Measurements from ENCODE around the gene TNFRSF14.
"Not testable (repeated sequence)": the region's sequence is repeated elsewhere in the genome, so short reads cannot be mapped to it uniquely, and the experiment has no call there.

Gene TNFRSF14

GRCh38 chr1:2555634-2556276, 416 bp upstream of the TNFRSF14 start:
- DNase-seq, result peak; percentile 63

- DNase-seq, result peak; percentile 40
Measured at GRCh38 chr1:2556678-2557481, 709 bp downstream of the TNFRSF14 start.

DNA sequence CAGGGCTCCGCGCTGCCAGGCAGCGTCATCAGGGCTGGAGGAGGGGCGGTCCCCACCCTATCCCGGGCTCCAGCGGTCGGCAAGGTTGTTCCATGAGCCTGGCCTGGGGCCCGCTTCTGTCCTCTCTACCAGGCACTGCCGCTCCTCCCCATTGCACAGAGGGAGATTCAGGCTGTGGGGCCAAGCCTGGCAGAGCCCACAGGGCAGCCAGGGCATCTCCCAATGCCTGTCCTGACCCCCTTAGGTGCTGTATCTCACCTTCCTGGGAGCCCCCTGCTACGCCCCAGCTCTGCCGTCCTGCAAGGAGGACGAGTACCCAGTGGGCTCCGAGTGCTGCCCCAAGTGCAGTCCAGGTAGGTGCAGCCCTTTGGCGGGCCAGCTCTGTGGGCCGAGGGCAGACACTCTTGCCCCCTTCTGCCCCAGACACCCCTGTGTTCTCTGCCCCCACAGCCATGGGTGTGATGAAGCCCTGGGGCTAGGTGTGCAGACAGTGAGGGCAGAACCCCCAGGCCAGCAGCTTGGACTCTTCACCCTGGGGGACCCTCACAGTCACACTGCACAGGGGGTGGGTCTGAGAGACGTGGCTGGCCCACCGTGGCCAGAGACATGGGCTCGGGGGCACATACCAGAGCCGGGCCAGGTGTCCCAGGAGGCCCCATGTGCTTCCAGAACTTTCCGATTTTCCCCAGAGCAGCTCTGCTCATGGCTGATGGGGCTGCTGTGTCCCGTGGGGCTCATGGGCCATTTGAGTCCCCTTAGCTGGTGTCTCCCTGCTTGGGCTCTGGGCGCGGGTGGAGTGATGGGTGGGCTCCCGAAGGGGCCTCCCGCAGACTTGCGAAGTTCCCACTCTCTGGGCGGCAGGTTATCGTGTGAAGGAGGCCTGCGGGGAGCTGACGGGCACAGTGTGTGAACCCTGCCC, 1.6 kb downstream of the TNFRSF14 start:
- DNase-seq, result no peak

DNA sequence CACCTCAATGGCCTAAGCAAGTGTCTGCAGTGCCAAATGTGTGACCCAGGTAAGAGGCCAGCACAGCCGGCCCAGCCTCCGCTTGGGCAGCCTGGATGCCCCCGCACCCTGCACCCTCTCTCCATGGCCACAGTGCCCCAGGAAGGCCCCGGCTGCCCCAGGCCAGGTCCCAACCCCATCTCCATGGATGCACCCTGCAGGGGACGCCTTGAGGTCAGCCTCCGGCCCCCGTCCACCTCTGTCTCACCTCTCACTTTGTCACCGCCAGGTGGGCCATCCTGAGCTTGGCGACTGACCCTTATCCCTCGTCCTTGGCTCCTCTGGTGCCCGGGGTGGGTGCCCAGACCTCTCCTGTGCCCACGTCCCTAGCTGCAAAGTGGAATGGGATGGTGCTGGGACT, 2.2 kb downstream of the TNFRSF14 start:
- no peak for DNase-seq

DNA sequence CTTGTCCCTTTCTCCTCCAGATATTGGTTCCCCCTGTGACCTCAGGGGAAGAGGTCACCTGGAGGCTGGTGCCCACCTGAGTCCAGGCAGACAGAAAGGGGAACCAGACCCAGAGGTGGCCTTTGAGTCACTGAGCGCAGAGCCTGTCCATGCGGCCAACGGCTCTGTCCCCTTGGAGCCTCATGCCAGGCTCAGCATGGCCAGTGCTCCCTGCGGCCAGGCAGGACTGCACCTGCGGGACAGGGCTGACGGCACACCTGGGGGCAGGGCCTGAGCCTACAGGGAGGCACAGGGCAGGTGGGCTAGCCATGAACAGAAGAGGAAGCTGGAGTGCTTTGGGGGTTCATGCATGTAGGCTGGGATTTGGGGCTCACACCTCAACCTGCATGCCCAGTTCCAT, 2.7 kb downstream of the TNFRSF14 start:
- DNase-seq, result no peak

- no peak for DNase-seq
Measured at GRCh38 chr1:2559509-2560298, 3.5 kb downstream of the TNFRSF14 start.

GRCh38 chr1:2560299-2561073, 4.3 kb downstream of the TNFRSF14 start:
- no peak for DNase-seq

DNA sequence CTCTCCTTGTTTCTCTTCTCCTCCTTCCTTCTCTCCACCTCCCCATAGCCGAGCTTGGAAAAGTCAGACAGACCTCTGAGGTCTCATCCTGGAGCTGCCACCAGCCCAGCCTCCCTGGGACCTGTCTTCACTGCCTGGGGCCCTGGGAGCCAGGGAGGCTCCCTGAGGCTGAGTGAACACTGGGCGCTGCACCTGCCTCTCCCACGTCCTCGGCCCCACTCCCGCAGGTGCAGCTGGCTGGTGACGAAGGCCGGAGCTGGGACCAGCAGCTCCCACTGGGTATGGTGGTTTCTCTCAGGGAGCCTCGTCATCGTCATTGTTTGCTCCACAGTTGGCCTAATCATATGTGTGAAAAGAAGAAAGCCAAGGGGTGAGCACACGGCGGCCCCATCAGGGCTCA, 5.3 kb downstream of the TNFRSF14 start:
- DNase-seq, result no peak

- DNase-seq, result no peak
Measured at GRCh38 chr1:2561898-2562895, 6.0 kb downstream of the TNFRSF14 start.

GRCh38 chr1:2563205-2563604, 7.0 kb downstream of the TNFRSF14 start:
- DNase-seq, result no peak

- DNase-seq, result no peak
Measured at GRCh38 chr1:2564006-2564814, 8.0 kb downstream of the TNFRSF14 start.

DNA sequence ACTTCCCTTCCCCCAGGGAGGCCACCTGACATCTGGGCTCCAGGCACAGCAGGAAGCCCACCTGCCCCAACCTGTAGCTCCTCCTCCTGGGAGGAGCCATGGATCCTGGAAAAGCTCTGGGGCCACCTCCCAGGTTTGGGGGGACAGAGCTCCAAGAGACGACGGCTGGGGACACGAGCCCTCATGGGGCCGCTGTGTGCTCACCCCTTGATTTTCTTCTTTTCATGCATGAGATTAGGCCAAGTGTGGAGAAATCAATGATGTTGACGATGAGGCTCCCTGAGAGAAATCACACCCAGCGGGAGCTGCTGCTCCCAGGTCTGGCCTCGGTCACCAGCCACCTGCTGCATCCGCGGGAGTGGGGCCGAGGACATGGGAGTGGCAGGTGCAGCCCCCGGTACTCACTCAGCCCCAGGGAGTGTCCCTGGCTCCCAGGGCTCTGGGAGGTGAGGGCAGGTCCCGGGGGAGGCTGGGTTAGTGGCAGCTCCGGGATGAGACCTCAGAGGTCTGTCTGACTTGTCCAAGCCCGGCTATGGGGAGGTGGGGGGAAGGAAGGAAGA, 8.7 kb downstream of the TNFRSF14 start:
- no peak for DNase-seq

DNA sequence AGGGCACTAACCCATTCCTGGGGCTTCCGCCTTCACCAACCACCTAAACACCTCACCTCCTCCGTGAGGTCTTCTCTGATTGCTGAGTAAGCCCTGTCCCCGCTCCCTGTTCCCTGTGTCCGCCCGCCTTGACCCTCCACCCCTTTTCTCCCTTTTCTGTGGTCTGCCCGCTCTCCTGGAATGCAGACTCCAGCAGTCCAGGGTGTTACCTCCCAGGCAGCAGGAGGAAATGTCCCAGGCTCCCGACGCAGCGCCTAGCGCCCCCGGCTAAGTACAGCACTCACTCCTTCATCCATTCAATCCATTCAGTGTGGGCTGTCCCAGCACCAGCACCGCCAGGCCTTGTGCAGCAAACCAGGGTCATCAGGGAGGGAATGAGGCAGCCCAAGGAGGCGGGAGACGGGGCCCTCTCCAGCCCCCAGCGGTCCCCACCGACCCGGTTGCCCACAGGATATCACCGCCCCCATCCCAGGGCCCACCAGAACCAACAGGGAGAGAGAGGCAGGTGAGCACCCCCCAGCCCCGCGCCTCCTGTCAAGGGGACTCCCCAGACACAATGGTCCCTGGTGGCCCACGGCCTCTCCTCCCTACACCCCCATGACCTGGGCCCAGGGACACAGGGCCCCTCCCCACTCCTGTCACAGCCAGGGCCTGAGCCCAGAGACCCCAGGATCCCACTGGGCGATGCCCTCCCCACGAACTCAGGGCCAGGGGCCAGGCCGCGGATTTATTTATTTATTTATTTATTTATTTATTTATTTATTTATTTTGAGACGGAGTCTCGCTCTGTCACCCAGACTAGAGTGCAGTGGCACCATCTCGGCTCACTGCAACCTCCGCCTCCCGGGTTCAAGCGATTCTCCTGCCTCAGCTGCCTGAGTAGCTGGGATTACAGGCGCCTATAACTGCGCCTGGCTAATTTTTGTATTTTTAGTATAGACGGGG, 10.2 kb downstream of the TNFRSF14 start:
- DNase-seq, result no peak

DNA sequence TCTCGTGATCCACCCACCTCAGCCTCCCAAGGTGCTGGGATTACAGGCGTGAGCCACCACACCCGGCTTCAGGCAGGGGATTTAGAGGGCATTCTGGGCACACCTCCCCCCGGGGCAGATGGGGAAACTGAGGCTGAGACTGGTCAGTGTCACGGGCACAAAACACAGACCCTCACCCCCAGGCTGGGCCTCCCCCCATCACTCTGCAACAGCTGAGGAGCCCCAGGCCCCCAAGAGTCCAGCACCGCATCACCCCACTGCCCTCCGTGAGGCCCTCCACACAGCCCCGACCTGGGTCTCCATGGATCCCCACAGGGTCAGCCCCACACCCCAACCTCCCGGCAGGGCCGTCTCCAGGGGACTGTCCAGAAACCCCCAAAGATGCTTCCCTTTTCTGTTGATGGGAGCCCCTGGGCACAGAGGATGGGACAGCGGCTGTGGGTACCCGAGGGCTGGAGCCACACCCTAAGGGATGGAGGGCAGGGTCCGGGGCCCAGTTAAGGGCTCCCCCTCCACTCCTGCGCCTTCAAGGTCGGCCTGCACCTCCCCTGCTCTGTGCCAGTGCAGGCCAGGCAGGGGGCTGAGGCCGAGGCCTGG, 11.0 kb downstream of the TNFRSF14 start:
- no peak for DNase-seq

DNA sequence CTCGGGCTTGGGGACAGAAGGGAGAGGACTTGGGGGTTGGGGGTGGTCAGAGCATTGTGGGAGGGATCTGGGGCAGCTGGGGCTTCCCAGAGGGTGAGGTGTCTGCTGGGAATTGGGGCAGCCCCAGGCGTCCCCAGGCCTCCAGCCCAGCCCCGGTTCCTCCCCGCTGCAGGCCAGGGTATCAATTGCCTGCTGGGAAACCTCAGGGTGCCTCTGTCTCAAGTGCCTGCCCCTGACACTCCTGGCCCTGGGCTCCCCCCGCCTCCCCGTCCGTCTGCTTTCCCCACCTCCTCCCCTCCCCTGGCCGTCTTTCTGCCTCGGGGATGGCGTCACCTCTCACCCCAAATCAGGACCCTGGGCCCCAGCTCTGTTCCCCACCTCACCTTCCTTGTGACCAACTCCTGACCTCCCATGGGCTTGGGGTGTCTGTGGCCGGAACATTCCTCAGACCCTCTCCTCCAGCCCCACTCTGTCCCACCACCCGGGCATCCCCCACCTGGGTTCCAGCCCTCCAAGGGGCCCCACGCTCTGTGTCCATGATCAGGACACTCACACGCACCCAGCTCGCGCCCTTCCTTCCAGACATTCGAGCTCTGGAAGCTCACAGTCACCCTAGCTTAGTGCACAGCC, 12.1 kb downstream of the TNFRSF14 start:
- not testable (repeated sequence) for DNase-seq

DNA sequence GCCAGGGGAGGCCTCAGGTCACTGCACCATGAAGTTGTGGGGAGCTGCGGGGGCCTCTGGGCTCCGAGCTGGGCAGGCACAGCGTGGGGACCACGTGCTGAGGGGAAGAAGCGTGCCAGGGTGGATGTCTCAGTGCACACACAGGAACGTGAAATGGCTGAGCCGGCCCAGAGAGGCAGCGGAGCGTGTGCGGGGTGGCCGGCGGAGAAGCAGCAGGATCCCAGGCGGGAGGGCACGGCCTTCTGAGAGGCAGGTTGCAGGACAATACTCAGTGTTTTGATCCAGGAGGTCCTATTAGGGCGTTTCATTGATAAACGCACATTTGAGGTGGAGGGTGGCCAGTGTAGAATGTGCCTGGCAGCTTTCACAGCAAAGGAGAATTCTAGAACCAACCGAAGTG, 12.9 kb downstream of the TNFRSF14 start:
- no peak for DNase-seq

DNA sequence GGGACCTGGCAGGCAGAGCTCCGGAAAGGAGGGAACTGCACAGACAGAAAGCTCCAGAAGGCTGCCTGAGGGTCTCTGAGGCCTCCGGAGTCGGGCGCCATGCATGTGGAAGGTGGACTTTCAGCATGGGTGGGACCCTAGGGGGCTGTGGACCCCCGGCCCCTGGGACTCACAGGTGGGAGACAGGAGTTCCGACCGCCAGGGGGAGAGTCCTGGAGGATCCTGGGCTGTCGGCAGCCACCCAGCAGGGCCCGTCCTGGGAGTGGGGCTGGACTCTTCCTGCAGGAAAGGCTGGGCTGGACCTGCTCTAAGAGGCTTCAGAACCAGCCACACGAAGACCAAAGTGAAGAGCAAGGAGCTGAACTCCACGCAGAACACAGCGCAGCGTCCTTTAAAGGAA, 13.5 kb downstream of the TNFRSF14 start:
- DNase-seq, result not testable (repeated sequence)

Data from activated T-cell treated with anti-CD3 and anti-CD28 coated beads, Interleukin-2, amount 50 U/mL, for 1 hour (primary cell).